Hepatocyte (in vitro differentiated cells): Measurements from ENCODE around the gene MRC1. TPM values are rescaled to one million over a fixed set of nuclear protein-coding genes. Genes with fewer than 3 reads are reported as not detected.

ENCODE experiments used
- DNase-seq: peaks from one replicate; pipeline ENCODE4 v3.0.0-alpha.2; 2016; ENCODE audit warnings: low spot score
- H2AFZ ChIP-seq: fragments of 200-600 bp; sonication (generic); 2 replicates; pipeline ENCODE4 v1.6.0; 2016; ENCODE audit warnings: antibody characterized with exemption, mild to moderate bottlenecking
- H3K27ac ChIP-seq: fragments of 200-600 bp; sonication (generic); 2 replicates; pipeline ENCODE4 v1.5.1; 2016; ENCODE audit warnings: mild to moderate bottlenecking
- H3K27me3 ChIP-seq: fragments of 200-600 bp; sonication (generic); 2 replicates; pipeline ENCODE4 v1.6.1; 2016
- H3K36me3 ChIP-seq: fragments of 200-600 bp; sonication (generic); replicated peaks from 2 replicates; pipeline ENCODE4 v1.5.1; 2016; ENCODE audit warnings: low read depth; ENCODE audit not compliant: insufficient read depth
- H3K4me1 ChIP-seq: fragments of 200-600 bp; sonication (generic); 2 replicates; pipeline ENCODE4 v1.5.1; 2016; ENCODE audit warnings: mild to moderate bottlenecking, moderate library complexity; ENCODE audit not compliant: insufficient read depth
- H3K4me2 ChIP-seq: fragments of 200-600 bp; sonication (generic); 2 replicates; pipeline ENCODE4 v1.6.0; 2016
- H3K4me3 ChIP-seq: fragments of 200-600 bp; sonication (generic); 2 replicates; pipeline ENCODE4 v1.5.1; 2016; ENCODE audit warnings: mild to moderate bottlenecking
- H3K79me2 ChIP-seq: fragments of 200-600 bp; sonication (generic); 2 replicates; pipeline ENCODE4 v1.6.0; 2017; ENCODE audit warnings: mild to moderate bottlenecking
- H3K9me2 ChIP-seq: fragments of 200-600 bp; sonication (generic); replicated peaks from 2 replicates; pipeline ENCODE4 v1.6.0; 2017; ENCODE audit warnings: mild to moderate bottlenecking; ENCODE audit not compliant: insufficient read depth
- H3K9me3 ChIP-seq: fragments of 200-600 bp; sonication (generic); 2 replicates; pipeline ENCODE4 v1.5.1; 2016; ENCODE audit warnings: low read depth, mild to moderate bottlenecking
- H4K20me1 ChIP-seq: fragments of 200-600 bp; sonication (generic); 2 replicates; pipeline ENCODE4 v1.6.0; 2016; ENCODE audit warnings: mild to moderate bottlenecking; ENCODE audit not compliant: insufficient read depth, poor library complexity, severe bottlenecking
- CTCF ChIP-seq: fragments of 200-600 bp; sonication (generic); IDR thresholded peaks from 2 replicates; pipeline ENCODE4 v1.5.1; 2016; ENCODE audit warnings: antibody characterized with exemption, mild to moderate bottlenecking; ENCODE audit not compliant: poor library complexity
- EZH2 ChIP-seq: fragments of 200-600 bp; sonication (generic); IDR thresholded peaks from 2 replicates; pipeline ENCODE4 v1.6.1; 2016; ENCODE audit warnings: antibody characterized with exemption, mild to moderate bottlenecking, borderline replicate concordance
- EZH2phosphoT487 ChIP-seq: fragments of 200-600 bp; sonication (generic); IDR thresholded peaks from one replicate; pipeline ENCODE4 v1.6.1; 2018; ENCODE audit warnings: antibody characterized with exemption, mild to moderate bottlenecking, low read depth, moderate library complexity; ENCODE audit not compliant: unreplicated experiment, severe bottlenecking
- WGBS: methylation state at CpG from one replicate; pipeline ENCODE4 v1.1.6; 2016; ENCODE audit warnings: low lambda C conversion rate; ENCODE audit errors: missing lambda C conversion rate; 5-methylcytosine and 5-hydroxymethylcytosine counted together
- polyA plus RNA-seq: library from polyadenylated mRNA; unstranded; fragments of >200 nt; fragmentation: Nextera tagmentation; extraction: Ambion mirVana; gene quantifications from 2 replicates; pipeline ENCODE4 v1.2.1, GENCODE V29; 2016
- total RNA-seq: library from RNA; depleted of rRNA; stranded (reverse); fragments of >200 nt; gene quantifications from 2 replicates; pipeline ENCODE4 v1.2.3, GENCODE V29; 2014

MRC1 gene
- total and polyA plus RNA-seq, 2 experiments from 2014 or later = 0.30 to 2.4 TPM

- Histone ChIP-seq H3K4me3 (no peak overlapping the region), H4K20me1 (no peaks in the 10 kb centered on the region), H3K4me1 (no peaks in the 10 kb centered on the region), H3K9me2 (no peaks in the 10 kb centered on the region), H3K36me3 (no peaks in the 10 kb centered on the region), H3K4me2 (no peak overlapping the region), H3K79me2 (no peaks in the 10 kb centered on the region), H3K27me3 (no peaks in the 10 kb centered on the region), H3K27ac (no peak overlapping the region), H3K9me3 (no peaks in the 10 kb centered on the region), H2AFZ (no peak overlapping the region)
- 81% methylated on average over 4 of the region's 4 CpGs for WGBS
- DNase-seq = no peak
- no peak for TF ChIP-seq EZH2phosphoT487
- TF ChIP-seq EZH2 = no peak
- TF ChIP-seq CTCF = no peak
Observed at GRCh38 chr10:17779784-17780183, 29.4 kb upstream of the MRC1 start.

GRCh38 chr10:17780727-17781126 lies 28.4 kb upstream of the MRC1 start:
- Histone ChIP-seq H3K27ac (no peak overlapping the region), H3K9me3 (no peaks in the 10 kb centered on the region), H3K9me2 (no peaks in the 10 kb centered on the region), H4K20me1 (no peaks in the 10 kb centered on the region), H2AFZ (no peak overlapping the region), H3K27me3 (no peaks in the 10 kb centered on the region), H3K4me3 (no peak overlapping the region), H3K4me1 (no peaks in the 10 kb centered on the region), H3K36me3 (no peaks in the 10 kb centered on the region), H3K4me2 (no peak overlapping the region), H3K79me2 (no peaks in the 10 kb centered on the region)
- 86% methylated on average over 4 of the region's 4 CpGs for WGBS
- no peak for DNase-seq
- TF ChIP-seq EZH2phosphoT487 (no peak), EZH2 (no peak), CTCF (no peak)

- DNase-seq = no peak
- H4K20me1 ChIP-seq = no peaks in the 10 kb centered on the region
- H3K9me2 ChIP-seq = no peaks in the 10 kb centered on the region
- no peaks in the 10 kb centered on the region for H3K4me1 ChIP-seq
- H3K9me3 ChIP-seq = no peaks in the 10 kb centered on the region
- no peaks in the 10 kb centered on the region for H3K27me3 ChIP-seq
- H3K4me2 ChIP-seq = no peak overlapping the region
- no peak overlapping the region for H2AFZ ChIP-seq
- TF ChIP-seq EZH2 = no peak
- no peak for TF ChIP-seq EZH2phosphoT487
- TF ChIP-seq CTCF = no peak
- 88% methylated on average over 2 of the region's 2 CpGs for WGBS
- no peaks in the 10 kb centered on the region for H3K79me2 ChIP-seq
- no peak overlapping the region for H3K27ac ChIP-seq
- H3K4me3 ChIP-seq = no peak overlapping the region
- no peaks in the 10 kb centered on the region for H3K36me3 ChIP-seq
Observed at GRCh38 chr10:17781856-17782255, 27.3 kb upstream of the MRC1 start.
